Measurements from ENCODE around the gene PRSS38.

Gene PRSS38

DNA sequence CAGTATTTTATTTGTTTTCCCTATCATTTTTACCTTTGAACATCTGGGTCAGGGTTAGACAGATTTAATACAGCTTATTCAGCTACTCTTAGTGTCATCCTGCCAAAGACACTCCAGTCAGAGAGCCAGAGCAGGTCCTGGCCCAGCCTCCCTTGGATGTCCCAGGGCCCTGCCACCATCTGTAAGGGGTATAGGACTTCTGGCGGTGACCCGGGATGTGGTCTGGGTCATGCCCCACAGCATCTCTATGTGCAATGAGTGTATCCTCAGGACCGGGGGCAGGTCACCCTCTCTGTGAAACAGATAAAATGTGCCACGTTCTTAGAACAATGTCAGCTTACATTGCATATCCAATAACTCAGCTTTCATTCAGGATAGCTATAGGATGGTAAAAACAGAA, 37.8 kb upstream of the PRSS38 start (continued):
- TF ChIP-seq, protein P1, sequence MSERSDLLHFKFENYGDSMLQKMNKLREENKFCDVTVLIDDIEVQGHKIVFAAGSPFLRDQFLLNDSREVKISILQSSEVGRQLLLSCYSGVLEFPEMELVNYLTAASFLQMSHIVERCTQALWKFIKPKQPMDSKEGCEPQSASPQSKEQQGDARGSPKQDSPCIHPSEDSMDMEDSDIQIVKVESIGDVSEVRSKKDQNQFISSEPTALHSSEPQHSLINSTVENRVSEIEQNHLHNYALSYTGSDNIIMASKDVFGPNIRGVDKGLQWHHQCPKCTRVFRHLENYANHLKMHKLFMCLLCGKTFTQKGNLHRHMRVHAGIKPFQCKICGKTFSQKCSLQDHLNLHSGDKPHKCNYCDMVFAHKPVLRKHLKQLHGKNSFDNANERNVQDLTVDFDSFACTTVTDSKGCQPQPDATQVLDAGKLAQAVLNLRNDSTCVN (tag by site-specific recombination; optimal IDR thresholded peaks at IDR 0.05): no peak
- TF ChIP-seq ZNF211 (tag by site-specific recombination; IDR thresholded peaks at IDR 0.05; ENCODE audit: low read depth): no peak

DNA sequence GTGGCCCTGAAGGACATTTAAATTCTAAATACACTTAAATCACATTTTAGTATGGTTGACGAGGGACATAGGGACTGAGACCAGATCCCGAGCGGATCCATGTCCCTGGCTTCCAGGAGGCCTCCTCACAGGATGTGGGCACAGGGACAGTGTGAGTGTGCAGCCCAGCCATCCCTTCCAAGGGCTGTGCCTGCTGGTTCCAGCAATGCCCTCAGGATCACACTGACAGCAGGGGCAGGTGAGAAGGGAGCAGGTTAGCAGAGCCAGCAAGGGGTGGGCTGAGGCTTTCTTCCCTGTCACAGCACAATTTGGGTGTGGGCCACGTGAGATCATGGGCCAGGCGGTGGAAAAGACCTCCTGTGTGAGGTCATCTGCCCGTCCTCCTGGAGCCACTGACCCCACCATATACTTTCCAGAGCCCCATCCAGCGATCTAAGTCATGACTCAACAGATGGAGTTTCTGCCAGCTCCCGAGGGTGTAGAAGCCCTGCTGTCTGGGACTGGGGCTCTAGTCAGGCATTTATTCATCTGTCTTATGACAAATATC, 37.0 kb upstream of the PRSS38 start:
- H3K4me3 ChIP-seq (ENCODE audit: low read depth, low read length): no peak overlapping the region
- TF ChIP-seq ZIC2 (tag by site-specific recombination; IDR thresholded peaks at IDR 0.05): peak; percentile 80
- no peak for TF ChIP-seq ZNF221 (tag by site-specific recombination; IDR thresholded peaks at IDR 0.05; ENCODE audit: borderline replicate concordance)
- H3K36me3 ChIP-seq (ENCODE audit: control insufficient read depth in 2 of 2, insufficient read depth in 1 of 2, low read length in 2 of 2): peaks cover 9 to 81% of the 10 kb centered on the region in 2 experiments
- no peak overlapping the region for H3K27ac ChIP-seq (ENCODE audit: extremely low read depth, low read depth, low read length)
- H3K4me1 ChIP-seq (ENCODE audit: control insufficient read depth, insufficient read depth, low read length): no peaks in the 10 kb centered on the region
- POLR2A ChIA-PET: no interaction called here
- H3K9me3 ChIP-seq (ENCODE audit: control insufficient read depth, insufficient read depth, low read depth, low read length): no peaks in the 10 kb centered on the region
- CTCF ChIA-PET: interaction anchor here (1.7 kb wide), 1 partner anchor 19 kb away, joined by 5 read pairs; no protein-coding TSS in a partner anchor

DNA sequence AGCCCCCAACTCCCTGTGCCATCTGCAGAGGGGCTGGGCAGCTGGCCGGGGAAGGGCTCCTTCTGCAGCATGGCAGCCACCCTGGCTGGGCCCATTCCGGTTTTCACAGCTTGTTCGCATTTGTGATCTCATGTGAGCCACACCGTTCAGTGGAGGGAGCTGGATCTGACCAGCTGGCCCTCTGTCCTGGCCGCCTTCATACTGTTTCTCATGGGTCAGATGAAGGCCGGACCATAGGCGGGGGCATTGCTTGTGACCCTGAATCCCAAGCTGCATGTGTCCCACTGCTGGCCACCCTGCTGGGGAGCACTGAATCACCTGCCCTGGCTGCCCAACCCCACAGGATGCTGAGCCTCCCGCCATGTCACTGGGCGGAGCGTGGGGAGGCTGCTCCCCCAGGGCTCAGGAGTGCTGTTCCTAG, 36.4 kb upstream of the PRSS38 start:
- TF ChIP-seq ZNF521 (tag by site-specific recombination; IDR thresholded peaks at IDR 0.05): no peak
- TF ChIP-seq SALL2 (tag by site-specific recombination; IDR thresholded peaks at IDR 0.05; ENCODE audit: borderline replicate concordance): no peak
- TF ChIP-seq, protein P2, sequence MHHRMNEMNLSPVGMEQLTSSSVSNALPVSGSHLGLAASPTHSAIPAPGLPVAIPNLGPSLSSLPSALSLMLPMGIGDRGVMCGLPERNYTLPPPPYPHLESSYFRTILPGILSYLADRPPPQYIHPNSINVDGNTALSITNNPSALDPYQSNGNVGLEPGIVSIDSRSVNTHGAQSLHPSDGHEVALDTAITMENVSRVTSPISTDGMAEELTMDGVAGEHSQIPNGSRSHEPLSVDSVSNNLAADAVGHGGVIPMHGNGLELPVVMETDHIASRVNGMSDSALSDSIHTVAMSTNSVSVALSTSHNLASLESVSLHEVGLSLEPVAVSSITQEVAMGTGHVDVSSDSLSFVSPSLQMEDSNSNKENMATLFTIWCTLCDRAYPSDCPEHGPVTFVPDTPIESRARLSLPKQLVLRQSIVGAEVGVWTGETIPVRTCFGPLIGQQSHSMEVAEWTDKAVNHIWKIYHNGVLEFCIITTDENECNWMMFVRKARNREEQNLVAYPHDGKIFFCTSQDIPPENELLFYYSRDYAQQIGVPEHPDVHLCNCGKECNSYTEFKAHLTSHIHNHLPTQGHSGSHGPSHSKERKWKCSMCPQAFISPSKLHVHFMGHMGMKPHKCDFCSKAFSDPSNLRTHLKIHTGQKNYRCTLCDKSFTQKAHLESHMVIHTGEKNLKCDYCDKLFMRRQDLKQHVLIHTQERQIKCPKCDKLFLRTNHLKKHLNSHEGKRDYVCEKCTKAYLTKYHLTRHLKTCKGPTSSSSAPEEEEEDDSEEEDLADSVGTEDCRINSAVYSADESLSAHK (tag by site-specific recombination; IDR thresholded peaks at IDR 0.05): no peak
- no peak for TF ChIP-seq ZNF202 (tag by site-specific recombination; IDR thresholded peaks at IDR 0.05; ENCODE audit: borderline replicate concordance)
- TF ChIP-seq GLIS2 (tag by site-specific recombination; IDR thresholded peaks at IDR 0.05): peak; percentile 31; the same call in 1 of the 2 replicates
- TF ChIP-seq ZNF433 (tag by site-specific recombination; IDR thresholded peaks at IDR 0.05; ENCODE audit: low read depth): no peak
- no peak for TF ChIP-seq ZNF660 (tag by site-specific recombination; IDR thresholded peaks at IDR 0.05)
- no peak for TF ChIP-seq ZNF311 (tag by site-specific recombination; IDR thresholded peaks at IDR 0.05; ENCODE audit: borderline replicate concordance)
- no peak for TF ChIP-seq ZNF214 (tag by site-specific recombination; IDR thresholded peaks at IDR 0.05; ENCODE audit: borderline replicate concordance)
- peak; percentile 89 for TF ChIP-seq GLIS1 (tag by site-specific recombination; IDR thresholded peaks at IDR 0.05)
- TF ChIP-seq ZNF302 (tag by site-specific recombination; IDR thresholded peaks at IDR 0.05; ENCODE audit: low read depth): no peak
- 0 out of 2 replicates have a peak, but pooled peaks have one; percentile 15 for TF ChIP-seq ZIC2 (tag by site-specific recombination; IDR thresholded peaks at IDR 0.05)
- TF ChIP-seq ZNF654 (tag by site-specific recombination; IDR thresholded peaks at IDR 0.05; ENCODE audit: low read depth): no peak
- no peak for TF ChIP-seq ZNF585B (tag by site-specific recombination; IDR thresholded peaks at IDR 0.05)
- TF ChIP-seq MEIS1 (CRISPR knock-in tag; IDR thresholded peaks at IDR 0.05; ENCODE audit: borderline replicate concordance): no peak
- no peak for TF ChIP-seq KLF9 (tag by site-specific recombination; IDR thresholded peaks at IDR 0.05; ENCODE audit: low read depth)
- no peak for TF ChIP-seq ZNF16 (tag by site-specific recombination; IDR thresholded peaks at IDR 0.05; ENCODE audit: low read depth)
- no peak for TF ChIP-seq FEZF1 (tag by site-specific recombination; IDR thresholded peaks at IDR 0.05)
- TF ChIP-seq ZNF785 (tag by site-specific recombination; IDR thresholded peaks at IDR 0.05): no peak
- TF ChIP-seq, protein P3, sequence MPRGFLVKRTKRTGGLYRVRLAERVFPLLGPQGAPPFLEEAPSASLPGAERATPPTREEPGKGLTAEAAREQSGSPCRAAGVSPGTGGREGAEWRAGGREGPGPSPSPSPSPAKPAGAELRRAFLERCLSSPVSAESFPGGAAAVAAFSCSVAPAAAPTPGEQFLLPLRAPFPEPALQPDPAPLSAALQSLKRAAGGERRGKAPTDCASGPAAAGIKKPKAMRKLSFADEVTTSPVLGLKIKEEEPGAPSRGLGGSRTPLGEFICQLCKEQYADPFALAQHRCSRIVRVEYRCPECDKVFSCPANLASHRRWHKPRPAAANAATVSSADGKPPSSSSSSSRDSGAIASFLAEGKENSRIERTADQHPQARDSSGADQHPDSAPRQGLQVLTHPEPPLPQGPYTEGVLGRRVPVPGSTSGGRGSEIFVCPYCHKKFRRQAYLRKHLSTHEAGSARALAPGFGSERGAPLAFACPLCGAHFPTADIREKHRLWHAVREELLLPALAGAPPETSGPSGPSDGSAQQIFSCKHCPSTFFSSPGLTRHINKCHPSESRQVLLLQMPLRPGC (tag by site-specific recombination; IDR thresholded peaks at IDR 0.05): no peak
- no peak for TF ChIP-seq PRDM1 (tag by site-specific recombination; IDR thresholded peaks at IDR 0.05)
- no peaks in the 10 kb centered on the region for H3K9me3 ChIP-seq (ENCODE audit: control insufficient read depth, insufficient read depth, low read depth, low read length)
- H3K27ac ChIP-seq (ENCODE audit: extremely low read depth, low read depth, low read length): no peak overlapping the region
- no peak overlapping the region for H3K4me3 ChIP-seq (ENCODE audit: low read depth, low read length)
- CTCF ChIA-PET: interaction anchor here (1.7 kb wide), 1 partner anchor 20 kb away, joined by 5 read pairs; no protein-coding TSS in a partner anchor
- no peaks in the 10 kb centered on the region for H3K4me1 ChIP-seq (ENCODE audit: control insufficient read depth, insufficient read depth, low read length)
- POLR2A ChIA-PET: no interaction called here
- H3K36me3 ChIP-seq (ENCODE audit: control insufficient read depth in 2 of 2, insufficient read depth in 1 of 2, low read length in 2 of 2): peaks cover 9 to 76% of the 10 kb centered on the region in 2 experiments
